Measurements from ENCODE around the gene SH3YL1.

SH3YL1 gene

DNA sequence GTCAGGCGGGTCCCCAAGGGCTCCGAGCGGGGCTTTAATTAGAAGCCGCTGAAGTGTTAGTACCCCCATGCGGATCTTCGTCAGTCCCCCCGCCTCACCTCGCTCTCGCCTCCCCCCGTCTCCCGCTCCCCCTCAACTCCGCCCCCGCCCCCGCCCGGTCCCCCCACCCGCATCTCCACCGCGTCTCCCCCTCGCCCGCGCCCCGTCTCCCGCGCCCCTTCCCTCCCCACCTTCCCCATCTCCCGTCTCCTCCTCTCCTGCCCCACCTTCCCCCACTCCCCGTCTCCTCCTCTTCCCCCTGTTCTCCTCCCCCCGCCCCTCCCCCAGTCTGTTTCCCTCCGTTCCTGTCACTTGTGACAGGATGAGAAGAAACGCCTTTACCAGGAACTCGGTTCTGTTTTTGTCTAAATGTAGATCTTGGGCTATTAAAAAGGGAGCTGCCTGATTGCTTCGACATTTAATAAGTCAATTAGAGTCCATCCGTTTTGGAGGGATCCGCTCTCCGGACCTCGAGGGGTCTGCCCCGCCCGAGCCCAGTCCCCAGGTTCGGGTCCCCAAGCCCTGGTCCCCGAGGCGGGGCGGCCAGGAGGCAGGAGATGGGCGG is 25.0 kb upstream of the SH3YL1 start:
- DNase-seq (no peak), ATAC-seq (ENCODE audit: insufficient read depth, low read depth) (no peak)
- H3K9ac ChIP-seq (ENCODE audit: low read depth, low read length), result no peak overlapping the region
- no peak overlapping the region for H3K4me2 ChIP-seq (ENCODE audit: insufficient read depth, low read length)
- no peaks in the 10 kb centered on the region for H3K9me3 ChIP-seq (ENCODE audit: insufficient read depth, low read length, severe bottlenecking)
- 0 out of 2 replicates have a peak, but pooled peaks cover 4% of the 10 kb centered on the region for H4K20me1 ChIP-seq (ENCODE audit: insufficient read depth, low read length)
- no peak for TF ChIP-seq EZH2 (IDR thresholded peaks at IDR 0.05; ENCODE audit: borderline replicate concordance, low read depth, low read length, severe bottlenecking)
- no peak for TF ChIP-seq CTCF (IDR thresholded peaks at IDR 0.05; ENCODE audit: borderline replicate concordance, extremely low read depth, low read length, poor library complexity, severe bottlenecking)
- H3K27ac ChIP-seq (ENCODE audit: low read length), result no peak overlapping the region
- no peak overlapping the region for H3K4me3 ChIP-seq (ENCODE audit: low read depth in 1 of 2, low read length in 2 of 2)
- H3K4me1 ChIP-seq (ENCODE audit: insufficient read depth, low read length), result no peaks in the 10 kb centered on the region
- no peaks in the 10 kb centered on the region for H3K79me2 ChIP-seq (ENCODE audit: insufficient read depth, low read length)
- H3K36me3 ChIP-seq (ENCODE audit: insufficient read depth, low read length), result peaks cover 4% of the 10 kb centered on the region; the same call in 1 of the 2 replicates
- H3K27me3 ChIP-seq (ENCODE audit: insufficient read depth, low read length, poor library complexity), result no peaks in the 10 kb centered on the region
- H2AFZ ChIP-seq (ENCODE audit: low read depth, low read length), result no peak overlapping the region

GRCh38 chr2:287911-288757 is 24.3 kb upstream of the SH3YL1 start, which contains the start of gene ALKAL2:
ALKAL2 (minus strand) TSS chr2:288091; CDS start chr2:287835, 256 bp downstream.
- no peak within 1 kb of the TSS for H3K9ac ChIP-seq (ENCODE audit: low read depth, low read length)

DNA sequence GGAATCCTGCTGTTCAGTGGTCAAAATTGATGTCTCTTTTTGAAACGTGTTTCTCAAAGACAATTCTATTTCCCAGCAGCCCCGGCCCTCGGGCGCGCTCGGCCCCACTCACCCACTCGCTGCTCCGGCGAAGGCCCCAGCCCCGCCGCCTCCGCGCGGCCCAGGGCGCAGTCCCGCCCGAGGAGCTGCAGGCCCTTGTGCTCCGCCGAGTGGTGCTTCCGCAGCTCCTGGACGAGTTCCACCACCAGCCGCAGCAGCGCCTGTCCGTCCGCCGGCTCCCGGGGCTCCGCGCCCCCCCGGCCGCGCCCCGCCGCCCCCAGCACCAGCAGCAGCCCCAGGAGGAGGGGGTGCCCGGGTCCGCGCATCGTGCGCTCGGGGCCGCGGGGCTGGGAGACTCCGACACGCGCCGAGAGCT is 23.6 kb upstream of the SH3YL1 start:
- Histone ChIP-seq H3K4me2 (ENCODE audit: insufficient read depth, low read length) (no peak overlapping the region), H3K4me3 (ENCODE audit: low read depth in 1 of 2, low read length in 2 of 2) (no peak overlapping the region), H3K9me3 (ENCODE audit: insufficient read depth, low read length, severe bottlenecking) (no peaks in the 10 kb centered on the region), H3K27me3 (ENCODE audit: insufficient read depth, low read length, poor library complexity) (no peaks in the 10 kb centered on the region), H3K36me3 (ENCODE audit: insufficient read depth, low read length) (peaks cover 5% of the 10 kb centered on the region; the same call in 1 of the 2 replicates), H3K27ac (ENCODE audit: low read length) (no peak overlapping the region), H2AFZ (ENCODE audit: low read depth, low read length) (no peak overlapping the region), H3K79me2 (ENCODE audit: insufficient read depth, low read length) (no peaks in the 10 kb centered on the region), H3K4me1 (ENCODE audit: insufficient read depth, low read length) (no peaks in the 10 kb centered on the region), H4K20me1 (ENCODE audit: insufficient read depth, low read length) (0 out of 2 replicates have a peak, but pooled peaks cover 4% of the 10 kb centered on the region), H3K9ac (ENCODE audit: low read depth, low read length) (no peak overlapping the region)
- ATAC-seq (ENCODE audit: insufficient read depth, low read depth), result no peak
- TF ChIP-seq EZH2 (IDR thresholded peaks at IDR 0.05; ENCODE audit: borderline replicate concordance, low read depth, low read length, severe bottlenecking), result no peak
- no peak for TF ChIP-seq CTCF (IDR thresholded peaks at IDR 0.05; ENCODE audit: borderline replicate concordance, extremely low read depth, low read length, poor library complexity, severe bottlenecking)
- no peak for DNase-seq

More at GRCh38 chr2:287911-288757, 24.3 kb upstream of the SH3YL1 start, which contains the start of gene ALKAL2:
- no peaks in the 10 kb centered on the region for H3K4me1 ChIP-seq (ENCODE audit: insufficient read depth, low read length)
- no peaks in the 10 kb centered on the region for H3K79me2 ChIP-seq (ENCODE audit: insufficient read depth, low read length)
- H3K27ac ChIP-seq (ENCODE audit: low read length), result no peak within 1 kb of the TSS
- no peak for ATAC-seq (ENCODE audit: insufficient read depth, low read depth)
- H3K36me3 ChIP-seq (ENCODE audit: insufficient read depth, low read length), result peaks cover 7% of the 10 kb centered on the region; the same call in 1 of the 2 replicates
- H2AFZ ChIP-seq (ENCODE audit: low read depth, low read length), result no peak within 1 kb of the TSS
- no peak for TF ChIP-seq EZH2 (IDR thresholded peaks at IDR 0.05; ENCODE audit: borderline replicate concordance, low read depth, low read length, severe bottlenecking)
- TF ChIP-seq CTCF (IDR thresholded peaks at IDR 0.05; ENCODE audit: borderline replicate concordance, extremely low read depth, low read length, poor library complexity, severe bottlenecking), result no peak
- no peak within 1 kb of the TSS for H3K4me2 ChIP-seq (ENCODE audit: insufficient read depth, low read length)
- H3K9me3 ChIP-seq (ENCODE audit: insufficient read depth, low read length, severe bottlenecking), result no peaks in the 10 kb centered on the region
- 0 out of 2 replicates have a peak, but pooled peaks cover 4% of the 10 kb centered on the region for H4K20me1 ChIP-seq (ENCODE audit: insufficient read depth, low read length)
- H3K4me3 ChIP-seq (ENCODE audit: low read depth in 1 of 2, low read length in 2 of 2), result no peak within 1 kb of the TSS
- H3K27me3 ChIP-seq (ENCODE audit: insufficient read depth, low read length, poor library complexity), result no peaks in the 10 kb centered on the region
- DNase-seq, result no peak
